HG02759 (cell line): ENCODE data around the gene ZNF846.
A peak's percentile ranks its signal among the peaks of the same experiment; 100 is the strongest.
"Not testable (repeated sequence)": the region's sequence is repeated elsewhere in the genome, so short reads cannot be mapped to it uniquely, and the experiment has no call there.

Experiments used
- ATAC-seq: cut with Tn5 transposase; IDR thresholded peaks from one replicate; pipeline ENCODE4 v1.9.1; 2021; ENCODE audit warnings: mild to moderate bottlenecking, moderate library complexity; ENCODE audit not compliant: unreplicated experiment

The ZNF846 gene

DNA sequence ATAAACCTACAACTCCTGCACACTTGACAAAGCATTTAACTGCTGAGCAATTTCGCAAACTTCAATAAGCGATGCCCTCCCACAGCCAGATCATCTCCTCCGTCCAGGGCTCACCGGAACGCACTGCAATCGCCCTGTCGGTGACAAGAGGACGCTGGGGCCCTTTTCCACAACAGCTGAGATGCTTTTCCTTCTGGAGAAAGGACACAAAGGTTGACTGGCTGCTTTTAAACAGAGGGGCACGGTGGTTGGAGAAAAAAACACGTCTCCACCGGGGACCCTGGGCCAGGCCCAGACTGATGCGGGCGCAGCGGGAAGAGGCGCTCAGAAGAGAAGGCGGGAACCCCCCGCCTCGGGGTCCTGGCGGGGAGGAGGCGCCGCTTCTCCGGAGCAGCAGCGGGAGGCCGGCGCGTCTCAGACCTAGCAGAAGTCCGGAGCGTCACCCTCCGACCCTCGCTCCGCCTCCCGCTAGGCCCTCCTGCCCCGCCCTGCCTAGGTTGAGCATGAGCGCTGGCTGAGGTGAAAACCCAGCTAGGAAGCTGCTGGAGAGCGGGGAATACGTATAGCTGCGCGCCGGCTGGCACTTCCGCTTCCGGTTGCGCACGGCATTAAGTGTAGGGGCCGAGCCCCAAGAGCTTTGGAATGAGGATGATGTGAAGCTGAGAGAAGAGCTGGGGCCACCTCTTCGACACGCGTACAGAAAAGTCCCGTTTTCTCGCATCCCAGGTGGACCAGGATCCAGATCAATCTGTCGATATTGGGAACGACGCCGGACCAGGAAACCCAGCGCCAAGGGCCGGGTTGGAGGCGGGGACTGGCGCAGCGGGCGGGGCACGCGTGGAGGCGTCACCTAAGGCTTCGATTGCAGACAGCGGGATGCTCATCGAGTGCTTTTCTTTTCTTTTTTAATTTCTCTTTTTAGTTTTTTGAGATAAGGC lies at the start of gene ZNF846:
ZNF846 (minus strand) TSS at position 564 of the 938 bp plus-strand sequence. CDS start 3,788 bp downstream, outside the sequence.
- peak; percentile 99 for ATAC-seq

DNA sequence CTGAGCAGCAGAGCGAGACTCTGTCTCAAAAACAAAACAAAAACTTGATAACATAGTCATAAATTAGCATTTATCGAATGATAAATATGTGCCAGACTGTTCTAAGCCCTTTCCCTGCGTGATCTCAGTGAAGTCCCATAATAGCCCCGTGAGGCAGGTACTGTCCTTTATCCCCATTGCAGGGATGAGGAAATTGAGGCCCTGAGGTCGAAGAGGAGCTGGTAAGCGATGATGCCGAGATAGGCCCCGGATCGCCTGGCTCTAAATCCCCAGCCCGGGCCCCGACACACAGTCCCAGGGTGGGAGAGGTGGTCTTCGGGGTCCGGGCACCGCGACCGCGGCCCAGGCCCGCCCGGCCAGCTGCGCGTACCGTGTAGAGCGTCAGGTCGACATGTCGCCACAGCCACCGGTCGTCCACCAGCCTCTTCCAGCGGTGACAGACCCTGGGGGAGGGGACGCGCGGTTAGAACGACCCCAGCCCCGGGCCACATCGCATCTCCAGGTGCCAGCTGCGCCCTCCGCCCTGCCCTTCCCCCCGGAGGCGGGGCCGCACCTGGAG lies 49.7 kb upstream of the ZNF846 start:
- ATAC-seq: peak; percentile 1

DNA sequence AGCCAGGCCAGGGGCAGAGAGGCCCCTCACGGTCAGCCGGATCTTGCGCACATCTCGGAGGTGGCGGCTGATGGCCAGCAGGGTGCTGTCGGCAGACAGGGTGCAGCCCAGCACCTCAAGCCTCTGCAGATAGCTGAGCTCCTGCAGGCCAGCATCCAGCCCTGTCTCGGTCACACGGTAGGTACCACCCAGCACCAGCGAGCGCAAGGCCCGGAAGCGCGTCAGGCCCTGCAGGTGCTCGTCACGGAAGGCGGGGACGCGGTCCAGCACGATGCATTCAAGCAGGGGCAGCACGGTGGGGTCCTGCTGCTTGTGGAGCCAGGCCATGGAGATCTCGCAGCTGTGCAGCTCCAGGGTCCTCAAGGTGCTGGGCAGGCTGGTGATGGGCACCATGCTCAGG lies 42.6 kb upstream of the ZNF846 start:
- ATAC-seq: no peak

DNA sequence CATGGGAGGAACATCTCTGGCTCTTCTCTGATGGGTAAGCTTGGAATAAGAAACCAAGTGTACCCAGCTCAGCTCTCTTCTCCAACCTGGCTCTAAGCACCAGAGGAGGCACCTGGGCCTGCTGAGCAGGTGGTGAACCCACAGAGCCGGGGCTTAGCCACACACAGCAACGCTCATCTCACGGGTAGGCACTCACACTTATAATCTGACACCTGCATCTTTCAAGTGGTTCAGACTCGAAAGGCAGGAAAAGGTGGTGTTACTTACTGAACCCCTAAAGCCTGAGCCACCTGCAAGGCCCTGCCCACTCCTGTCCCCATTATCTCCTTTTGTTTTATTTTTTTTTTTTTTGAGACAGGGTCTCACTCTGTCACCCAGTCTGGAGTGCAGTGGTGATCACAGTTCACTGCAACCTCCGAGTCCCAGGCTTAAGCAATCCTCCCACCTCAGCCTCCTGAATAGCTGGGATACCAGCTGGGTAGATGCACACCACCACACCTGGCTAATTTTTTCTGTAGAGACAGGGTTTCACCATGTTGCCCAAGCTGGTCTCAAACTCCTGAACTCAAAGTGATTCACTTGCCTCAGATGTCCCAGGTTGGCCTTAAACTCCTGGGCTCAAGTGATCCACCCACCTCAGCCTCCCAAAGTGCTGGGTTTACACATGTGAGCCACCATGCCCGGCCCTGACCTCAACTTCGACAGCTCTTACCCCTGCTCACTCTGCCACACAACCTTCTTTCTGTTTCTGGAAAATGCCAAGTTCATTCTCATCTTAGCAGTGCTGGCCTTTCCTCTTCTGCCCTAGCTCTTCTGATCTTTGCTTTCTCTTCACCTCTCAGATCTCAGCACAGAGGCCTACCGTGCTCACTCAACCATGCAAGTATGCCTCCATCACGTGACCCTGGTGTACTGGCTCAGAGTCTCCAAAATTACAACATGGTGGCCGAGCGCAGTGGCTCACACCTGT lies 40.6 kb upstream of the ZNF846 start:
- no peak for ATAC-seq

DNA sequence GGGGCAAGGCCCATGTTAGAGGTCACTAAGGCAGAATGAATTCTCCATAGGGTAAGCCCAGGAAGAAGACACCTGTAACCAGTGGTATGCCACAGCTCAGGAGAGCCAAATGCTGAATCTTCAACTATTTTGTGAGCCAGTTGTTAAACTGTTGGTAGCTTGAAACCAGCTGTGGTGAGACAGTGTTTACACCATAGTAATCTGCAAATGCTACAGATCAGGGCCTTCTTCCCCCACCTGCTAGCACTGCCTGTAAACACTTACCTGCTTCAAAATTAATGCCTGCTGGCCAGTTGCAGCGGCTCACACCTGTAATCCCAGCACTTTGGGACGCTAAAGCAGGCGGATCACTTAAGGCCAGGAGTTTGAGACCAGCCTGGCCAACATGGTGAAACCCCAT lies 38.3 kb upstream of the ZNF846 start:
- no peak for ATAC-seq

DNA sequence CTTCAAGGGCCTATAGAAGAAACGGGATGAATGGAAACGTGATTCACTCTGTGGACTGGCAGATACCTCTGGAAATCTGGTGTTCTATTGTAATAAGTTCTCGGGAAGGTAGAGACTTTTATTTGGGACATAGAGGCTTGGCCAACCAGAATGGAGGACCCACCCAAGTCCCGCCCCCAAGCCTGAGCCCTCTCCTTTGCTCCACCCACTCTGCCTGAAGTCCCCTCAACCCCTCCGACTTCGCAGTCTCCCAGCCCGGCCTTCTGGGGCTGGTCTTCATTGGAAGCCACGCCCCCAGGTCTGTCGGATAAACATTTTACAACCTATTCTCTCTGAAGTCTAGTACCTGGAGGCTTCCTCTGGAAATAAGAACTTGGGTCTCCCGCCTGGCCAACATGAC lies 33.4 kb upstream of the ZNF846 start:
- ATAC-seq: no peak

DNA sequence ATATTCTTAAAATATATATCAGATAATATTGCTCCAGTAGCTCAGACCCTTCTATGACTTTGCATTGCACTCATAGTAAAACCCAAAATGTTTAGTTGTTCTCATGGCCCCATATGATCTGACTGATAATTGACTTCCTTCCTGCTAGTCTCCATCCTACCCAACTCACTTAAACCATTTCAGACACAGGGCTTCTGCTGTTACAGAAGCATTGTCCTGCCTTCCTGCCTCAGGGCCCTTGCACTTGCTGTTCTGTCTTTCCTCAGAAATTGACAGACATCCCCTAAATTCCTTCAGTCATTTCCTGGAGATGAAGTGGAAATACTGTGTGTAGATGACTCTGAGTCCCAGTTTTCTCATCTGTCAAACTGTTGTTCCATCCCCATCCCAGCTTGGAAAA lies 30.6 kb upstream of the ZNF846 start:
- no peak for ATAC-seq

DNA sequence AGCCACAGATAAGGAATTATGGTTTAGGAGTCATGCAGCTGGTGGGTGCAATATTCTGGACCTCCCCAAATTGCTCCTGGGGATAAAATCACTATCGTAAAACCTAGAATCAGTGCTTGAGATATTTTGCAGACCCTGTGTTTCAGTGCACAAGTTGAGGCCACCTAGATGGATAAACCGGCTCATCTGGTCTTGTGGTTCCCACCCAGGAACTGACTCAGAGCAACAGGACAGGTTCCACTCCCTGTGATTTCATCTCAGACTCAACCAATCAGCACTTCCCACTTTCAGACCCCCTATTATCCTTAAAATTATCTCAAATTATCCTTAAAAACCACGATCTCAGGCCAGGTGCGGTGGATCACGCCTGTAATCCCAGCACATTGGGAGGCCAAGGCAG lies 29.3 kb upstream of the ZNF846 start:
- ATAC-seq: no peak

DNA sequence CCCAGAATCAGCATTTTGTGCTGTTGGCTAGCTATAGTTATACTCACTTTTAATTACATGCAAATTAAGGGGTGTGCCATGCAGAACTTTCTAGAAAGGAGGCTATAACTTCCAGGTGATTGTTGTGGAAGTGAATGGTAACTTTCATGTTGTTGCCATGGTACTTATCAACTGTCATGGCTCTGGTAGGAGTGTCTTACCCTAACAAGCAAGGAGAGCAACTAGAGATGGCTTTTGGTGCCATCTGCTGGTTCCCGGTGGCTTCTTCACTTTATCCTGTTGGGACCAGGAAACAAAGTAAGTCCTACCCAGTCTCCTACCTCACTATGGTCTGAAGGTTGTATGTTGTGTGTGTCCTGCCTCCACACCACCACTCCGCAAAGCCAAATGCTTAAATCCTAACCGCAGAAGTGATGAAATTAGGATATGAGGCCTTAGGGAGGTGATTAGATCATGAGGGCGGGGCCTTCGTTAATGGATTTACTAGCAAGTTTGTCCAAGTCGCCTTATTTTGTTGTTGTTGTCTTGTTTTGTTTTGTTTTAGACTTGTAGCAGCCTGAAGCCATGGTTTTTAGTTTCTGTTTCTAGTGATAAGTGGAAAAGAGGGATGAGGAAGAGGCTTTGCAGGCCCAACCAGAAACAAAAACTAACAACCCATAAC lies 27.7 kb upstream of the ZNF846 start:
- ATAC-seq: peak; percentile 27

DNA sequence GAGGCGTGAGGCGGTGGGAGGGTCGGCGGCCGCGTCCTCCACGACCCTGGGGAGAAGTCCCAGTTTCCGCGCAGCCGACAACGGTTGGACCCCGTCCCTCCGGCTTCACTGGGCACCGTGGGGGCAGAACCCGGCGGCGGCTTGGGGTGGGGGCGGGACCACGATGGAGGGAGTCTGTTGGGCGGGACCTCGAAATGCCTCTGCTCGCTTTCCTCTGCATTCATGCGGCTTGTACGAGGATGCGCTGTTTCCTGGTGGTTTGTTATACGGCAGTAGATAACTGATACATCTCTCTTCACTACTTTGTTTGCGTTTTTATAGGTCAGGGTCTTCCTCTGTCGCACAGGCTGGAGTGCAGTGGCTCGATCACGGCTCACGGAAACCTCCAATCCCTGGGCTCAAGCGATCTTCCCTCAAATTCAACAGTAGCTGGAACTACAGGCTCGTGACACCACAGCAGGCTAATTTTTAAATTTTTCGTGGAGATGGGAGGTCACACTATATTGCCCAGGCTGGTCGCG lies 24.6 kb upstream of the ZNF846 start:
- ATAC-seq: no peak

DNA sequence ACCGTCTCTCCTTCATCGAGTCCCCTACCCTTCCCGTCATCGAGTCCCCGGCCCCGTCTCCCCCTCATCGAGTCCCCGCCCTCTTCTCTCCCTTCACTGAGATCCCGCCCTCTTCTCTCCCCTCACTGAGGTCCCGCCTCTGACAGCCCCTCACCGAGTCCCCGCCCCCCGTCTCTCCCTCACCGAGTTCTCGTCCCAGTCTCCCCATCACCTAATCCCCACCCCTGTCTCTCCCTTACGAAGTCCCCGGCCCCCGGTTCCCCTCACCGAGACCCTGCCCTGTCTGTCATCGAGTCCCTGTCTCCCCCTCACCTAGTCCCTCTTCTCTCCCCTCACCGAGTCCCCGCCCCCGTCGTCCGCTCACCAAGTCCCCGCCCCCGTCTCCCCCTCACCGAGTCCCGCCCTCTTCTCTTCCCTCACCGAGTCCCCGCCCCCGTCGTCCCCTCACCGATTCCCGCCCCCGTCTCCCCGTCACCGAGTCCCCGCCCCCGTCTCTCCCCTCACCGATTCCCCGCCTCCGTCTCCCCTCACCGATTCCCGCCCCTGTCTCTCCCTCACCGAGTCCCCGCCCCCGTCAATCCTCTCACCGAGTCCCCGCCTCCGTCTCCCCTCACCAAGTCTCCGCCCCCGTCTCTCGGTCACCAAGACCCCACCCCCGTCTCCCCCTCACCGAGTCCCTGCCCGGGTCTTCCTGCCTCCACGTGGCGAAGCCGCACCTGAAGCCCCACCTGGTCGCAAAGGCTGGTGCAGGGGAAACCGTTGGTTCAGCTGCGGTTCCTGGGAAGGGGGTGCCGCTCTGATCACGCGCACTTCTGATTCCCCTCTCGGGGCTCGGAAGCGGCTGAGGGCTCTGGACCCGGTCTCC lies 23.9 kb upstream of the ZNF846 start:
- peak; percentile 50 for ATAC-seq

DNA sequence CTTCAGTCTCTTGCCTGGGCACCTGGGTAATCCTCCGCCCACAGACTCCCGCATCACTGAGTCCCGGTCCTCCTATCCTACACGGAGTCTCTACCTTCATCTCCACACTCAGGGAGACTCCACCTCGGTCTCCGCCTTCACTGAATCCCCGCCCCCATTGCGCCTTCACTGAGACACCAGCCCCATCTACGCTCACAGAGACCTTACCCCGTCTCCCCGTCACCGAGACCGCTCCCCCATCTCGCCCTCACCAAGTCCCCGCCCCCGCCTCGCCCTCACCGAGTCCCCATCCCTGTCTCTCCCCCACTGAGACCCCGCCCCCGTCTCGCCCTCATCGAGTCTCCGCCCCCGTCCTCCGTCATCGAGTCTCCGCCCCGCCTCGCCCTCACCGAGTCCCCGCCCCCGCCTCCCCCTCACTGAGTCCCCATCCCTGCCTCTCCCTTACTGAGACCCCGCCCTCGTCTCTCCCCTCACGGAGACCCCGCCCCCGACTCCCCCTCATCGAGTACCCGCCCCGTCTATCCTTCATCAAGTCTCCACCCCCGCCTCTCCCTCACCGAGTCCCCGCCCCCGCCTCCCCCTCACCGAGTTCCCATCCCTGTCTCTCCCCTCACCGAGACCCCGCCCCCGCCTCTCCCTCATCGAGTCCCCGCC lies 23.1 kb upstream of the ZNF846 start:
- ATAC-seq: peak; percentile 44

DNA sequence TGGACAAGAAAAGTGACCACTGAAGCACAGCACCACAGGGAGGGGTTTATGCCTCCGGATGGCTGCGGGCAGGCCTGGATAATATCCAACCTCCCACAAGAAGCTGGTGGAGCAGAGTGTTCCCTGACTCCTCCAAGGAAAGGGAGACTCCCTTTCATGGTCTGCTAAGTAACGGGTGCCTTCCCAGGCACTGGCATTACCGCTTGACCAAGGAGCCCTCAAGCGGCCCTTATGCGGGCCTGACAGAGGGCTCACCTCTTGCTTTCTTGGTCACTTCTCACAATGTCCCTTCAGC lies 22.5 kb upstream of the ZNF846 start:
- ATAC-seq: not testable (repeated sequence)

DNA sequence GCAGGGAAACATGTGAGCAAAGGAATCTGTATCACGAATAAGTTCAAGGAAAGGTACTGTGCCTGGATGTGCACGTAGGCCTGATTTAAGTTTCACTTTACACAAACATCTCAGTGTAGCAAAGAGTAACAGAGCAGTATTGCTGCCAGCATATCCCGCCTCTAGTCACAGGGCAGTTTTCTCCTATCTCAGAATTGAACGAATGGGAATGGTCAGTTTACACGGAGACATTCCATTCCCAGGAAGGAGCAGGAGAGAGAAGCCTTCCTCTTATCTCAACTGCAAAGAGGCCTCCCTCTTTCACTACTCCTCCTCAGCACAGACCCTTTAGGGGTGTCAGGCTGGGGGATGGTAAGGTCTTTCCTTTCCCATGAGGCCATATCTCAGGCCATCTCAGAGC lies 21.0 kb upstream of the ZNF846 start:
- not testable (repeated sequence) for ATAC-seq

DNA sequence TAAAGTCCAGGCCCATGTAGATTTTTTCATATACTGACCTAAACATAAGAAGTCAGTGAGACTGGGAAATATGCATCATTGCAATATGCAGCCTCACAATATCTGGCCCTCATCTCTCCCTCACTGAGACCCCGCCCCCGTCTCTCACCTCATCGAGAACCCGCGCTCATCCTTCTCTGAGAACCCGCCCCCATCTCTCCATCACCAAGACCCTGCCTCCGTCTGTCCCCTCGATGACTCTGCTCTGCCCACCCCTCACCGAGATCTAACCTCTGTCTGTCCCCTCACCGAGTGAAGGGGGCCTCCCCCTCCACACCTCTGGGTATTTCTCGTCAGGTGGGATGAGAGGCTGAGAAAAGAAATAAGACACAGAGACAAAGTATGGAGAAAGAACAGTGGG lies 20.5 kb upstream of the ZNF846 start:
- no peak for ATAC-seq

DNA sequence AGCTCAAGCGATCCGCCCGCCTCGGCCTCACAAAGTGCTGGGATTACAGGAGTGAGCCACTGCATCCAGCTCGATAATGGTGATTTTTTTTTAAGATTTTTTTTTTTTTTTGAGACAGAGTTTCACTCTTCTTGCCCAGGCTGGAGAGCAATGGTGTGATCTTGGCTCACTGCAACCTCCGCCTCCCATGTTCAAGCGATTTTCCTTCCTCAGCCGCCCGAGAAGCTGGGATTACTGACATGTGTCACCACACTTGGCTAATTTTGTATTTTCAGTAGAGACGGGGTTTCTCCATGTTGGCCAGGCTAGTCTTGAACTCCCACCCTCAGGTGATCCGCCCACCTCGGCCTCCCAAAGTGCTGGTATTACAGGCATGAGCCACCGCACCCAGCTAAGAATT lies 20.1 kb upstream of the ZNF846 start:
- not testable (repeated sequence) for ATAC-seq

DNA sequence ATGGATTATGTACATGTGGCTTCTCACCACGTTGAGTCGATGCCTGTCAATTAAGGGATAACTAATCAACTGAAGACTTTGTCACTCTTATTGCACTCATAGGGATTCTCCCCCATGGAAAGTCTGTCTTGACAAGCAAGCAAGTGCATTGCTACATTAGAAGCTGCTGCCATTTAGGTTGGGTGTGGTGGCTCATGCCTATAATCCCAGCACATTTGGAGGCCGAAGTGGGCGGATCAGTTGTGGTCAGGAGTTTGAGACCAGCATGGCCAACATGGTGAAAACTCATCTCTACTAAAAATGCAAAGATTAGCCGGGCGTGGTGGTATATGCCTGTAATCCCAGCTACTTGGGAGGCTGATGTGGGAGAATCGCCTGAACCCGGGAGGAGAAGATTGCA lies 18.3 kb upstream of the ZNF846 start:
- no peak for ATAC-seq

DNA sequence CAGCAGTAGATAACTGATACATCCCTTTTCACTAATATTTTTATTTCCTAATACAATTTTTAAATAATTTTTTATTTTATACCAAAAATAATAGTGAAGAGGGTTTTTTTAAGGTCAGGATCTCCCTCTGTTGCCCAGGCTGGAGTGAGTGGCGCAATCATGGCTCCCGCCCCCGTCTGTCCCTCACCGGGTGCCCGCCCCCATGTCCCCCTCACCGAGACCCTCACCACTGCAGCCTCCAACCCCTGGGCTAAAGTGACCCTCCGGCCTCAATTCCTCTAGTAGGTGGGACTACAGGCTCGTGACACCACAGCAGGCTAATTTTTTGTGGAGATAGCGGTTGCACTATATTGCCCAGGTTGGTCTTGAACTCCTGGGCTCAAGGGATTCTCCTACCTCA lies 17.8 kb upstream of the ZNF846 start:
- ATAC-seq: no peak
